Testis (tissue), 2 donors: ENCODE data around the gene PREB.

Experiments
- POLR2A ChIP-seq: fragments of 450-650 bp; IDR thresholded peaks from one replicate; pipeline ENCODE4 v1.6.1; 2017; ENCODE audit warnings: antibody characterized with exemption, mild to moderate bottlenecking, moderate library complexity
- TF ChIP-seq, protein P1 (sequence below), 3 experiments: fragments of 450-650 bp in 2 of 3; fragments of 200-600 bp in 1 of 3; sonication (generic) in 1 of 3; IDR thresholded peaks; one replicate each; pipeline ENCODE4 v1.5.1; 2016 to 2019; ENCODE audit warnings: antibody characterized with exemption in 3 of 3, mild to moderate bottlenecking in 2 of 3, moderate library complexity in 1 of 3

DNA sequence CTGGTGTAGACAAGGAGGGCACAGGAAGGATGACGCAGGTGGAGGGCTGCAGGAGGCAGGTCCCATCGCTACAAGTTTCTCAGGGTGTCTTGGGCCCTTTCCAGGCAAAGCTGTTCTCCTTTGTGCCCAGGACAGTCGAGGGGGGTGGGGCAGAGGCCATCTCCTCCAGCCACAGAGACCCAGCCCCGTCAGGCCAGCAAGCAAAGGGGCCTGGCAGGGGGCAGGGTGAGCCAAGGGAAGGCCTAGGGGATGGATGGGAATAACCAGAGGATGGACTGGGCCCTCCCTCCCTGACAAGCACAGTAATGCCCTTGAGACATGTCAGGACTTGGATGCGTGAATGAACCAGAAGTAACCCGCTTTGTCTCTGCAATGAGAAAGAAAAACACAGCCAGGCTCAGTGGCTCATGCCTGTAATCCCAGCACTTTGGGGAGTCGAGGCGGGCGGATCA, 20.7 kb upstream of the PREB start:
- TF ChIP-seq POLR2A, result no peak
- TF ChIP-seq, protein P1, sequence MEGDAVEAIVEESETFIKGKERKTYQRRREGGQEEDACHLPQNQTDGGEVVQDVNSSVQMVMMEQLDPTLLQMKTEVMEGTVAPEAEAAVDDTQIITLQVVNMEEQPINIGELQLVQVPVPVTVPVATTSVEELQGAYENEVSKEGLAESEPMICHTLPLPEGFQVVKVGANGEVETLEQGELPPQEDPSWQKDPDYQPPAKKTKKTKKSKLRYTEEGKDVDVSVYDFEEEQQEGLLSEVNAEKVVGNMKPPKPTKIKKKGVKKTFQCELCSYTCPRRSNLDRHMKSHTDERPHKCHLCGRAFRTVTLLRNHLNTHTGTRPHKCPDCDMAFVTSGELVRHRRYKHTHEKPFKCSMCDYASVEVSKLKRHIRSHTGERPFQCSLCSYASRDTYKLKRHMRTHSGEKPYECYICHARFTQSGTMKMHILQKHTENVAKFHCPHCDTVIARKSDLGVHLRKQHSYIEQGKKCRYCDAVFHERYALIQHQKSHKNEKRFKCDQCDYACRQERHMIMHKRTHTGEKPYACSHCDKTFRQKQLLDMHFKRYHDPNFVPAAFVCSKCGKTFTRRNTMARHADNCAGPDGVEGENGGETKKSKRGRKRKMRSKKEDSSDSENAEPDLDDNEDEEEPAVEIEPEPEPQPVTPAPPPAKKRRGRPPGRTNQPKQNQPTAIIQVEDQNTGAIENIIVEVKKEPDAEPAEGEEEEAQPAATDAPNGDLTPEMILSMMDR (IDR thresholded peaks at IDR 0.05), result no peak
